Left renal cortex interstitium (tissue), 4 donors: ENCODE measurements around the gene GRIN3A. TPM values are rescaled to one million over a fixed set of nuclear protein-coding genes. Genes with fewer than 3 reads are reported as not detected.
"Not testable (repeated sequence)": the region's sequence is repeated elsewhere in the genome, so short reads cannot be mapped to it uniquely, and the experiment has no call there.

Source experiments
- DNase-seq, 4 donors: peaks; one replicate each; pipeline ENCODE4 v3.0.0-alpha.2; 2013; ENCODE audit warnings: low read depth in 4 of 4, low spot score in 2 of 4, missing footprints in 1 of 4
- polyA plus RNA-seq, 4 donors: library from polyadenylated mRNA; unstranded; fragments of 120-200 nt; gene quantifications; one replicate each; pipeline ENCODE4 v1.2.1, GENCODE V29; 2013; ENCODE audit not compliant: insufficient read length in 4 of 4

Gene GRIN3A
- 1 to 10 TPM; 1.8 to 2.2 (median 2.1) TPM for polyA plus RNA-seq

- DNase-seq, result no peak
Observed at GRCh38 chr9:101738566-101739183, at the start of gene GRIN3A. TSS of gene GRIN3A (minus strand) at chr9:101738647. CDS start at chr9:101737979, 668 bp downstream.

- DNase-seq, result no peak
Observed at GRCh38 chr9:101787891-101788290, 49.4 kb upstream of the GRIN3A start.

GRCh38 chr9:101778332-101778731 lies 39.9 kb upstream of the GRIN3A start:
- no peak for DNase-seq

- DNase-seq, result no peak
Observed at GRCh38 chr9:101764472-101764871, 26.0 kb upstream of the GRIN3A start.

GRCh38 chr9:101758304-101758930 lies 20.0 kb upstream of the GRIN3A start:
- no peak for DNase-seq

GRCh38 chr9:101753716-101754115 lies 15.3 kb upstream of the GRIN3A start:
- DNase-seq, result no peak

- no peak for DNase-seq
Observed at GRCh38 chr9:101751895-101752294, 13.4 kb upstream of the GRIN3A start.

- DNase-seq, result no peak
Observed at GRCh38 chr9:101739311-101739710, 864 bp upstream of the GRIN3A start.

- DNase-seq, result no peak
Observed at GRCh38 chr9:101737705-101738565, 512 bp downstream of the GRIN3A start.

- DNase-seq, result no peak
Observed at GRCh38 chr9:101737165-101737704, 1.2 kb downstream of the GRIN3A start.

- peak in 2 of 4 donors; percentile 54 to 66 for DNase-seq
Observed at GRCh38 chr9:101736717-101737116, 1.7 kb downstream of the GRIN3A start.

GRCh38 chr9:101731429-101731828 lies 7.0 kb downstream of the GRIN3A start:
- DNase-seq, result no peak

GRCh38 chr9:101727612-101728524 lies 10.6 kb downstream of the GRIN3A start:
- no peak for DNase-seq

- not testable (repeated sequence) for DNase-seq
Observed at GRCh38 chr9:101724271-101724670, 14.2 kb downstream of the GRIN3A start.

GRCh38 chr9:101718192-101718591 lies 20.3 kb downstream of the GRIN3A start:
- no peak for DNase-seq

- DNase-seq, result peak in 3 of 4 donors; percentile 62 to 64 (median 63)
Observed at GRCh38 chr9:101716629-101717028, 21.8 kb downstream of the GRIN3A start.

- no peak for DNase-seq
Observed at GRCh38 chr9:101711330-101711941, 27.0 kb downstream of the GRIN3A start.

GRCh38 chr9:101708855-101709254 lies 29.6 kb downstream of the GRIN3A start:
- DNase-seq, result no peak

GRCh38 chr9:101707721-101708120 lies 30.7 kb downstream of the GRIN3A start:
- no peak for DNase-seq

- no peak for DNase-seq
Observed at GRCh38 chr9:101706997-101707396, 31.4 kb downstream of the GRIN3A start.
